Hepatic stellate cell (primary cell): Measurements from ENCODE around the gene FCGR1A.
"Not testable (repeated sequence)": the region's sequence is repeated elsewhere in the genome, so short reads cannot be mapped to it uniquely, and the experiment has no call there.

Experiments used
- DNase-seq: peaks from one replicate; pipeline ENCODE4 v3.0.0; 2011; ENCODE audit warnings: low spot score

Gene FCGR1A

GRCh38 chr1:149833144-149833543, 50.6 kb downstream of the FCGR1A start:
- not testable (repeated sequence) for DNase-seq

GRCh38 chr1:149841149-149841548, 58.7 kb downstream of the FCGR1A start:
- not testable (repeated sequence) for DNase-seq
